ENCODE results near the gene CBARP. TPM values are rescaled to one million over a fixed set of nuclear protein-coding genes. Genes with fewer than 3 reads are reported as not detected.

Gene CBARP
- total and polyA plus RNA-seq, 2 of the 13 experiments (the other 11 are each of a cell fraction or from before 2014, with no cell fraction given): 1.2 to 1.4 TPM

GRCh38 chr19:1211494-1212234 lies 26.1 kb downstream of the CBARP start (continued):
- TF ChIP-seq ZNF276 (CRISPR knock-in tag; IDR thresholded peaks at IDR 0.05; ENCODE audit: low read depth): no peak
- no peak for TF ChIP-seq BCL6 (CRISPR knock-in tag; IDR thresholded peaks at IDR 0.05)
- peak; percentile 65 for TF ChIP-seq RBFOX2 (IDR thresholded peaks at IDR 0.05; ENCODE audit: low read depth, low read length)
- TF ChIP-seq PBX2 (CRISPR knock-in tag; IDR thresholded peaks at IDR 0.05): peak; percentile 38; the same call in 1 of the 2 replicates

- Histone ChIP-seq H3K4me2 (ENCODE audit: low read depth, low read length) (peak overlapping the region; percentile 53; the same call in 1 of the 2 replicates), H3K36me3 (replicated peaks in 1 of 2; ENCODE audit: control insufficient read depth in 1 of 2, insufficient read depth in 2 of 2, low read length in 2 of 2) (peaks cover 10 to 21% of the 10 kb centered on the region in 2 experiments; a peak in 4 of 5 replicates), H3K4me3 (replicated peaks in 1 of 3; ENCODE audit: insufficient read depth in 1 of 3, low read depth in 2 of 3, low read length in 3 of 3) (peak overlapping the region in 1 of 3 experiments; percentile 44; a peak in 1 of 6 replicates), H3K27ac (ENCODE audit: extremely low read length, insufficient read depth, low read length) (peak overlapping the region; percentile 34), H3K9me3 (ENCODE audit: low read length) (no peaks in the 10 kb centered on the region), H3K9ac (ENCODE audit: insufficient read depth, low read depth, low read length) (no peak overlapping the region), H4K20me1 (ENCODE audit: insufficient read depth, low read length) (peaks cover 50% of the 10 kb centered on the region), H3K79me2 (ENCODE audit: insufficient read depth, low read length) (peaks cover 84% of the 10 kb centered on the region), H3K4me1 (ENCODE audit: insufficient read depth, low read length) (peaks cover 42% of the 10 kb centered on the region), H3K27me3 (ENCODE audit: control insufficient read depth in 1 of 2, insufficient read depth in 2 of 2, low read length in 2 of 2) (no peaks in the 10 kb centered on the region; a peak in 1 of 5 replicates), H2AFZ (ENCODE audit: low read length) (no peak overlapping the region)
- ChIA-PET POLR2A (no interaction called here), CTCF (ENCODE audit: low intra/inter-chr PET ratio, low total read pairs) (no interaction called here)
- ATAC-seq (no peak), FAIRE-seq (no peak), DNase-seq (ENCODE audit: low spot score) (no peak)
- in situ Hi-C loops (cut with HindIII; ENCODE audit: extremely low pct_ligation_motif_present, low pct_unique_long_range_greater_than_20kb): no loop called here
- WGBS (ENCODE audit: low lambda C conversion rate): 95% methylated on average over 13 of the region's 13 CpGs
- intact Hi-C loops (cut with micrococcal nuclease; ENCODE audit: unreplicated experiment): no loop called here
- no TSS peak for BruUV-seq (replicated peaks)
- peak; percentile 58 for TF ChIP-seq ZNF687 (CRISPR knock-in tag; IDR thresholded peaks at IDR 0.05)
- TF ChIP-seq PBX3 (CRISPR knock-in tag; IDR thresholded peaks at IDR 0.05; ENCODE audit: borderline replicate concordance): no peak
- peak; percentile 67 for TF ChIP-seq AGO2 (optimal IDR thresholded peaks at IDR 0.05; ENCODE audit: low read depth, low read length)
Measured at GRCh38 chr19:1210227-1210538, 27.6 kb downstream of the CBARP start.
